Activated T-cell treated with anti-CD3 and anti-CD28 coated beads, Interleukin-2, amount 50 U/mL, for 72 hours (primary cell): ENCODE data around the gene NRXN2. TPM values are rescaled to one million over a fixed set of nuclear protein-coding genes. Genes with fewer than 3 reads are reported as not detected.

Experiments
- total RNA-seq, 2 donors: library from RNA; stranded (reverse); gene quantifications; one replicate each; pipeline ENCODE4 v1.2.3, GENCODE V29; 2022

Gene NRXN2
- total RNA-seq, 2 donors from 2014 or later = 0.37 to 0.55 TPM

Other genes with a start within 250 kb of the NRXN2 start
- gene SLC22A11, start 167.3 kb downstream of the NRXN2 start, total RNA-seq = not detected
- not detected for gene SLC22A12, start 132.0 kb downstream of the NRXN2 start, total RNA-seq
- gene RASGRP2, start 20.9 kb upstream of the NRXN2 start, total RNA-seq = 10 to 100 TPM; 18.8 to 27.9 TPM
- 1 to 10 TPM; 4.0 to 4.5 TPM for gene PYGM, start 36.8 kb upstream of the NRXN2 start, total RNA-seq
- gene SF1, start 55.3 kb upstream of the NRXN2 start, total RNA-seq = 100 to 1,000 TPM; 332 to 337 TPM
- 10 to 100 TPM; 74.7 to 84.5 TPM for gene MAP4K2, start 80.0 kb upstream of the NRXN2 start, total RNA-seq
- gene MEN1, start 87.4 kb upstream of the NRXN2 start, total RNA-seq = 10 to 100 TPM; 33.8 to 36.3 TPM
- gene CDC42BPG, start 121.5 kb upstream of the NRXN2 start, total RNA-seq = 1 to 10 TPM; 1.1 to 1.5 TPM
- gene EHD1, start 155.4 kb upstream of the NRXN2 start, total RNA-seq = 100 to 1,000 TPM; 136 to 159 TPM
- 10 to 100 TPM; 20.9 to 27.0 TPM for gene ATG2A, start 194.0 kb upstream of the NRXN2 start, total RNA-seq
- 10 to 100 TPM; 15.0 to 24.0 TPM for gene PPP2R5B, start 201.5 kb upstream of the NRXN2 start, total RNA-seq
- under 1 TPM; 0.58 to 0.81 TPM for gene GPHA2, start 212.7 kb upstream of the NRXN2 start, total RNA-seq
- gene MAJIN, start 248.9 kb upstream of the NRXN2 start, total RNA-seq = 1 to 10 TPM; 1.7 to 2.7 TPM